Activated CD8-positive, alpha-beta memory T cell treated with anti-CD3 and anti-CD28 coated beads, Interleukin-2, amount 10 ng/mL, durations not matched to agents 7 days and 5 days (primary cell): ENCODE results near the gene ZFYVE9. TPM values are rescaled to one million over a fixed set of nuclear protein-coding genes. Genes with fewer than 3 reads are reported as not detected.

ENCODE experiments used
- ATAC-seq: fragments of 150-1000 bp; cut with Tn5 transposase; one replicate; pipeline ENCODE4 v1.10.0; 2021; ENCODE audit warnings: moderate library complexity
- CTCF ChIA-PET: fragments of 350-600 bp; sonication (Branson Sonifier 250); formaldehyde crosslinking; loops from one replicate; lab custom pipeline; 2021; ENCODE audit warnings: antibody characterized with exemption; lab: Charles Lee
- DNase-seq: peaks from one replicate; pipeline ENCODE4 v3.0.0-alpha.2; 2020
- H3K27ac Mint-ChIP-seq: one replicate; pipeline ENCODE4 v1.8.0; 2021; ENCODE audit warnings: mild to moderate bottlenecking, mixed read lengths
- H3K27me3 Mint-ChIP-seq: one replicate; pipeline ENCODE4 v1.8.0; 2021; ENCODE audit warnings: mixed read lengths
- H3K36me3 Mint-ChIP-seq: one replicate; pipeline ENCODE4 v1.8.0; 2021; ENCODE audit warnings: mild to moderate bottlenecking, mixed read lengths
- H3K4me1 Mint-ChIP-seq: one replicate; pipeline ENCODE4 v1.8.0; 2021; ENCODE audit warnings: mixed read lengths
- H3K4me3 Mint-ChIP-seq: one replicate; pipeline ENCODE4 v1.8.0; 2021; ENCODE audit warnings: mild to moderate bottlenecking, moderate library complexity, mixed read lengths
- H3K9me3 Mint-ChIP-seq: one replicate; pipeline ENCODE4 v1.8.0; 2022; ENCODE audit warnings: low read depth, mixed read lengths
- total RNA-seq, 2 experiments: library from RNA; stranded (reverse); gene quantifications; one replicate each; pipeline ENCODE4 v1.2.3, GENCODE V29; 2021

Gene ZFYVE9
- total RNA-seq, 2 experiments from 2014 or later, result 0.29 to 0.35 TPM

DNA sequence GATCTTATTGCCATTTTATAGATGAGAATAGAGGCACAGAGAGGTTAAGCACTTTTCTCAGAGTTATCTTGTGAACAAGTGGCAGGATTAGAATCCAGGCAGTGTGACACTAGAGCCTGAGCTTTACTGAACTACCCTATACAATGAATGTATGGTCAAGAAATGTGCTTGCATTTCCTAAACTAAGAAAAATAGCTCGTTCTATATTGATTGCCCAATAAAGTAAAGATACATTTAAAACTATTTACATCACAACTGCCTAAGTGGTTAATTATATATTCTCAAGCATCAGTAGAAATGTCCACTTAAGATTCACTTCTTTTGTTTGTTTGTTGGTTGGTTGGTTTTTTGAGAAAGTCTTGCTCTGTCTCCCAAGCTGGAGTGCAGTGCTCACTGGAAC lies 91.6 kb downstream of the ZFYVE9 start:
- CTCF ChIA-PET, result no interaction called here
- H3K4me3 Mint-ChIP-seq, result no peak overlapping the region
- DNase-seq, result no peak
- H3K9me3 Mint-ChIP-seq, result no peaks in the 10 kb centered on the region
- no peaks in the 10 kb centered on the region for H3K36me3 Mint-ChIP-seq
- no peaks in the 10 kb centered on the region for H3K27me3 Mint-ChIP-seq
- ATAC-seq, result no peak
- H3K27ac Mint-ChIP-seq, result no peak overlapping the region
- H3K4me1 Mint-ChIP-seq, result peaks cover 2% of the 10 kb centered on the region

DNA sequence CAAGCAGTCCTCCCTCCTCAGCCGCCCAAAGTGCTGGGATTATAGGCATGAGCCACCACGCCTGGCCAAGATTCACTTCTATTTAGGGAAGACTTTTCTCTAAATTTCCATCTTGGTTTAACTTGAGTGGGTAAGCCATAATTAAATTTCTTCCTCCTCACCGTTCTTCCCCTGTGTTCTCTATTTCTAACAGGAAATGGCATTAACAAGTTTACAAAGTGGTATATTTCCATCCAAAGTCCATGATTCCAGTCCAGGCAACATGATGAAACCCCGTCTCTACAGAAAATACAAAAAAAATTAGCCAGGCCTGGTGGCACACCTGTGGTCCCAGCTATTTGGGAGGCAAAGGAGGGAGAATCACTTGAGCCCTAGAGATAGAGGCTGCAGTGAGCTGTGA lies 92.1 kb downstream of the ZFYVE9 start:
- CTCF ChIA-PET, result interaction anchor here (1.4 kb wide), 1 partner anchor 20 kb away, joined by 4 read pairs; no protein-coding TSS in a partner anchor
- ATAC-seq (no peak), DNase-seq (no peak)
- peaks cover 2% of the 10 kb centered on the region for H3K4me1 Mint-ChIP-seq
- no peaks in the 10 kb centered on the region for H3K27me3 Mint-ChIP-seq
- H3K4me3 Mint-ChIP-seq, result no peak overlapping the region
- no peaks in the 10 kb centered on the region for H3K36me3 Mint-ChIP-seq
- no peak overlapping the region for H3K27ac Mint-ChIP-seq
- H3K9me3 Mint-ChIP-seq, result no peaks in the 10 kb centered on the region

DNA sequence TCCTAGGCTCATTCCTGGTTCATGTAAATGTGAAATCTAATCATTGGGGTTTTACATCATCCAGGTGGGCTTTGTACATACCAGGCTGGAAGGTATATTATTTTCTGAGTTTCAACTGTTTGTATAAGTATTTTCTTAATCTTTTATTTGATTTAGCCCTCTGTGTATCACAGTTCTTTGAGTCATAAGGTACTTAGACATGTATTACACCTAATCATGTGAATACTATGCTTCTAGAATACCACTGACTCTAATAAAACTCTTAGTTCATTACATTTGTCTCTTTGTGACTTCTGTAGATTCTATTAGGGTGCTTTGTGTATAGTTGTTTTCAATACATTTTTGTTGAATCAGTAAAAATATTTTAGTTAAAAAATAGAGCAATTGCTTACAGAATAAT lies 92.8 kb downstream of the ZFYVE9 start:
- H3K4me1 Mint-ChIP-seq, result peaks cover 2% of the 10 kb centered on the region
- no peak overlapping the region for H3K4me3 Mint-ChIP-seq
- no peaks in the 10 kb centered on the region for H3K36me3 Mint-ChIP-seq
- no peak for ATAC-seq
- H3K27ac Mint-ChIP-seq, result no peak overlapping the region
- DNase-seq, result no peak
- no peaks in the 10 kb centered on the region for H3K9me3 Mint-ChIP-seq
- H3K27me3 Mint-ChIP-seq, result no peaks in the 10 kb centered on the region
- CTCF ChIA-PET, result interaction anchor here (1.4 kb wide), 1 partner anchor 20 kb away, joined by 4 read pairs; no protein-coding TSS in a partner anchor

DNA sequence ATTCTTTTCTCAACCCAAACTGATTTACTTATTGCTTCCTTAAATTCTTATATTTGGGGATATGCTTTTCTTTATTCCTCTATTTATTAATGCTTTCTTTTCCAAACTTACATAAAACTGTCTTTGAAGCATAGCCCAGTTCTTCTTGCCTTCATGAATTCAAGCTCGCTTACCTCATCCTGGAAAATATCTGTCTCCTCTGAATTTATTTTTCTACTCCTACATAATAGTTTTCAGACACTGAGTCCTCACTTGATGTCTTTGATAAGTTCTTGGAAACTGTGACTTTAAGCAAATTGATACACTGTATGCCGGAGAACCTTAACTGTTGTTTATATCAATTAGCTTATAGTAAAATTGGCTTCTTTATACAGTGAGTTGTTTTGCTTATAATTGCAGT lies 93.8 kb downstream of the ZFYVE9 start:
- CTCF ChIA-PET, result no interaction called here
- H3K27me3 Mint-ChIP-seq, result no peaks in the 10 kb centered on the region
- peaks cover 2% of the 10 kb centered on the region for H3K4me1 Mint-ChIP-seq
- no peak for ATAC-seq
- no peaks in the 10 kb centered on the region for H3K9me3 Mint-ChIP-seq
- no peaks in the 10 kb centered on the region for H3K36me3 Mint-ChIP-seq
- H3K4me3 Mint-ChIP-seq, result no peak overlapping the region
- no peak for DNase-seq
- H3K27ac Mint-ChIP-seq, result no peak overlapping the region

DNA sequence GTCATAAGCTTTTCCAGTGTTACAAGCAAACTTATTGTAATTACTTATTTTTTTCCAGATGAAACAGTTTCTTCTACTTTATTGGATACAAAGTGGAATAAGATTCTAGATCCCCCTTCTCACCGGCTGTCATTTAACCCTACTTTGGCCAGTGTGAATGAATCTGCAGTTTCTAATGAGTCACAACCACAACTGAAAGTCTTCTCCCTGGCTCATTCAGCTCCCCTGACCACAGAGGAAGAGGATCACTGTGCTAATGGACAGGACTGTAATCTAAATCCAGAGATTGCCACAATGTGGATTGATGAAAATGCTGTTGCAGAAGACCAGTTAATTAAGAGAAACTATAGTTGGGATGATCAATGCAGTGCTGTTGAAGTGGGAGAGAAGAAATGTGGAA lies 95.5 kb downstream of the ZFYVE9 start:
- H3K27ac Mint-ChIP-seq, result no peak overlapping the region
- H3K4me1 Mint-ChIP-seq, result peaks cover 2% of the 10 kb centered on the region
- H3K27me3 Mint-ChIP-seq, result no peaks in the 10 kb centered on the region
- H3K36me3 Mint-ChIP-seq, result no peaks in the 10 kb centered on the region
- ATAC-seq, result no peak
- DNase-seq, result no peak
- CTCF ChIA-PET, result no interaction called here
- H3K9me3 Mint-ChIP-seq, result no peaks in the 10 kb centered on the region
- H3K4me3 Mint-ChIP-seq, result no peak overlapping the region

GRCh38 chr1:52238474-52238873 lies 96.6 kb downstream of the ZFYVE9 start:
- Mint-ChIP-seq H3K4me1 (peaks cover 2% of the 10 kb centered on the region), H3K9me3 (no peaks in the 10 kb centered on the region), H3K27me3 (no peaks in the 10 kb centered on the region), H3K4me3 (no peak overlapping the region), H3K27ac (no peak overlapping the region), H3K36me3 (no peaks in the 10 kb centered on the region)
- no peak for ATAC-seq
- DNase-seq, result no peak
- CTCF ChIA-PET, result no interaction called here

- CTCF ChIA-PET, result interaction anchor here (1.3 kb wide), 1 partner anchor 99 kb away, joined by 3 read pairs; no protein-coding TSS in a partner anchor
- no peak overlapping the region for H3K27ac Mint-ChIP-seq
- no peak overlapping the region for H3K4me3 Mint-ChIP-seq
- no peaks in the 10 kb centered on the region for H3K9me3 Mint-ChIP-seq
- ATAC-seq, result no peak
- no peak for DNase-seq
- H3K4me1 Mint-ChIP-seq, result peaks cover 2% of the 10 kb centered on the region
- H3K36me3 Mint-ChIP-seq, result no peaks in the 10 kb centered on the region
- H3K27me3 Mint-ChIP-seq, result no peaks in the 10 kb centered on the region
These were observed 97.2 kb downstream of the ZFYVE9 start for GRCh38 chr1:52238887-52239707.

GRCh38 chr1:52239708-52240001 lies 97.8 kb downstream of the ZFYVE9 start:
- CTCF ChIA-PET, result interaction anchor here (1.3 kb wide), 1 partner anchor 99 kb away, joined by 3 read pairs; no protein-coding TSS in a partner anchor
- H3K4me1 Mint-ChIP-seq, result peaks cover 2% of the 10 kb centered on the region
- no peak overlapping the region for H3K4me3 Mint-ChIP-seq
- no peaks in the 10 kb centered on the region for H3K9me3 Mint-ChIP-seq
- ATAC-seq, result no peak
- DNase-seq, result no peak
- no peaks in the 10 kb centered on the region for H3K36me3 Mint-ChIP-seq
- H3K27ac Mint-ChIP-seq, result no peak overlapping the region
- H3K27me3 Mint-ChIP-seq, result no peaks in the 10 kb centered on the region

- no peak overlapping the region for H3K4me3 Mint-ChIP-seq
- no peaks in the 10 kb centered on the region for H3K27me3 Mint-ChIP-seq
- DNase-seq (no peak), ATAC-seq (no peak)
- no peaks in the 10 kb centered on the region for H3K9me3 Mint-ChIP-seq
- H3K27ac Mint-ChIP-seq, result no peak overlapping the region
- no peaks in the 10 kb centered on the region for H3K36me3 Mint-ChIP-seq
- CTCF ChIA-PET, result interaction anchor here (1.3 kb wide), 1 partner anchor 100 kb away, joined by 3 read pairs; no protein-coding TSS in a partner anchor
- H3K4me1 Mint-ChIP-seq, result peaks cover 2% of the 10 kb centered on the region
These were observed 98.8 kb downstream of the ZFYVE9 start for GRCh38 chr1:52240592-52241210.

- H3K27me3 Mint-ChIP-seq, result no peaks in the 10 kb centered on the region
- CTCF ChIA-PET, result no interaction called here
- no peaks in the 10 kb centered on the region for H3K9me3 Mint-ChIP-seq
- DNase-seq, result no peak
- H3K4me1 Mint-ChIP-seq, result no peaks in the 10 kb centered on the region
- H3K36me3 Mint-ChIP-seq, result no peaks in the 10 kb centered on the region
- no peak overlapping the region for H3K27ac Mint-ChIP-seq
- no peak overlapping the region for H3K4me3 Mint-ChIP-seq
- no peak for ATAC-seq
These were observed 101.5 kb downstream of the ZFYVE9 start for GRCh38 chr1:52243221-52243987.

GRCh38 chr1:52249831-52250230 lies 107.9 kb downstream of the ZFYVE9 start:
- Mint-ChIP-seq H3K4me3 (no peak overlapping the region), H3K36me3 (no peaks in the 10 kb centered on the region), H3K27me3 (no peaks in the 10 kb centered on the region), H3K4me1 (no peaks in the 10 kb centered on the region), H3K9me3 (no peaks in the 10 kb centered on the region), H3K27ac (no peak overlapping the region)
- ATAC-seq, result no peak
- CTCF ChIA-PET, result interaction anchor here (0.7 kb wide), 1 partner anchor 110 kb away, joined by 3 read pairs; no protein-coding TSS in a partner anchor
- DNase-seq, result no peak

DNA sequence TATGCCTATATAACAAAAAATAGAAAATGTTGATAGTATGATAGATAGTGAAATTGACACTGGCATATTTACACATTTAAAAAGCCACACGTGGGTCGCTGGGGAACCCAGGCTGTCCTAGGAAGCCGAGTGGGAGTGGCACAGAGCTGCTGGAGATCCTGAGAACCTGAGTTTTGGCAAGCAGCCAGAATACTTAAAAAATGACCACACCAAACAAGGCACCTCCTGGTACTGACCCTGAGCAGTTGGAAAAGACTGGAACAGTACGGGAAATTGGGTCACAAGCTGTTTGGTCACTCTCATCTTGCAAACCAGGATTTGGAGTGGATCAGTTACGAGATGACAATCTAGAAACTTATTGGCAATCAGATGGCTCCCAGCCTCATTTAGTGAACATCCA lies 111.5 kb downstream of the ZFYVE9 start:
- no peaks in the 10 kb centered on the region for H3K9me3 Mint-ChIP-seq
- H3K27me3 Mint-ChIP-seq, result no peaks in the 10 kb centered on the region
- no peak overlapping the region for H3K27ac Mint-ChIP-seq
- CTCF ChIA-PET, result interaction anchor here (1.2 kb wide), 1 partner anchor 357 kb away, joined by 3 read pairs; no protein-coding TSS in a partner anchor
- no peak overlapping the region for H3K4me3 Mint-ChIP-seq
- no peak for ATAC-seq
- DNase-seq, result no peak
- H3K36me3 Mint-ChIP-seq, result no peaks in the 10 kb centered on the region
- no peaks in the 10 kb centered on the region for H3K4me1 Mint-ChIP-seq

GRCh38 chr1:52259886-52260285 lies 118.0 kb downstream of the ZFYVE9 start:
- ATAC-seq, result no peak
- no peak overlapping the region for H3K27ac Mint-ChIP-seq
- CTCF ChIA-PET, result no interaction called here
- DNase-seq, result no peak
- H3K4me1 Mint-ChIP-seq, result no peaks in the 10 kb centered on the region
- no peaks in the 10 kb centered on the region for H3K9me3 Mint-ChIP-seq
- no peaks in the 10 kb centered on the region for H3K27me3 Mint-ChIP-seq
- H3K4me3 Mint-ChIP-seq, result no peak overlapping the region
- no peaks in the 10 kb centered on the region for H3K36me3 Mint-ChIP-seq
